Measurements from ENCODE around the gene PIKFYVE.
"Not testable (repeated sequence)": the region's sequence is repeated elsewhere in the genome, so short reads cannot be mapped to it uniquely, and the experiment has no call there.

The PIKFYVE gene

GRCh38 chr2:208265801-208266552 lies at the start of gene PIKFYVE:
Gene PIKFYVE, plus strand, starts transcription at chr2:208266255. Its CDS starts 5,265 bp downstream, at chr2:208271520.
- H3K79me2 ChIP-seq (ENCODE audit: control insufficient read depth, insufficient read depth, low read length, unreplicated experiment) = peaks cover 41% of the 10 kb centered on the region

GRCh38 chr2:208221873-208222272 lies 44.2 kb upstream of the PIKFYVE start:
- not testable (repeated sequence) for H3K36me3 ChIP-seq (ENCODE audit: insufficient read depth, low read length); H3K27me3 ChIP-seq (ENCODE audit: insufficient read depth, low read length); H2AFZ ChIP-seq (ENCODE audit: low read length, unreplicated experiment); H3K4me1 ChIP-seq (ENCODE audit: control insufficient read depth, insufficient read depth, low read length, unreplicated experiment); H3K27ac ChIP-seq (ENCODE audit: low read depth, low read length); H3K79me2 ChIP-seq (ENCODE audit: control insufficient read depth, insufficient read depth, low read length, unreplicated experiment); H3K4me3 ChIP-seq (ENCODE audit: low read depth, low read length)

More at GRCh38 chr2:208265801-208266552, at the start of gene PIKFYVE:
- Histone ChIP-seq H3K4me3 (ENCODE audit: low read depth, low read length) (peak within 1 kb of the TSS; percentile 87), H2AFZ (ENCODE audit: low read length, unreplicated experiment) (peak within 1 kb of the TSS; percentile 92), H3K4me1 (ENCODE audit: control insufficient read depth, insufficient read depth, low read length, unreplicated experiment) (peaks cover 16% of the 10 kb centered on the region), H3K36me3 (ENCODE audit: insufficient read depth, low read length) (no peaks in the 10 kb centered on the region), H3K27ac (ENCODE audit: low read depth, low read length) (peak within 1 kb of the TSS; percentile 69), H3K27me3 (ENCODE audit: insufficient read depth, low read length) (no peaks in the 10 kb centered on the region)

GRCh38 chr2:208222351-208222750 lies 43.7 kb upstream of the PIKFYVE start:
- peaks cover 3% of the 10 kb centered on the region for H3K4me1 ChIP-seq (ENCODE audit: control insufficient read depth, insufficient read depth, low read length, unreplicated experiment)
- H2AFZ ChIP-seq (ENCODE audit: low read length, unreplicated experiment) = no peak overlapping the region
- H3K27me3 ChIP-seq (ENCODE audit: insufficient read depth, low read length) = no peaks in the 10 kb centered on the region
- no peak overlapping the region for H3K27ac ChIP-seq (ENCODE audit: low read depth, low read length)
- H3K4me3 ChIP-seq (ENCODE audit: low read depth, low read length) = no peak overlapping the region
- no peaks in the 10 kb centered on the region for H3K79me2 ChIP-seq (ENCODE audit: control insufficient read depth, insufficient read depth, low read length, unreplicated experiment)
- H3K36me3 ChIP-seq (ENCODE audit: insufficient read depth, low read length) = no peaks in the 10 kb centered on the region

GRCh38 chr2:208224802-208225201 lies 41.3 kb upstream of the PIKFYVE start:
- peaks cover 3% of the 10 kb centered on the region for H3K4me1 ChIP-seq (ENCODE audit: control insufficient read depth, insufficient read depth, low read length, unreplicated experiment)
- H2AFZ ChIP-seq (ENCODE audit: low read length, unreplicated experiment) = no peak overlapping the region
- no peak overlapping the region for H3K4me3 ChIP-seq (ENCODE audit: low read depth, low read length)
- no peaks in the 10 kb centered on the region for H3K36me3 ChIP-seq (ENCODE audit: insufficient read depth, low read length)
- H3K79me2 ChIP-seq (ENCODE audit: control insufficient read depth, insufficient read depth, low read length, unreplicated experiment) = no peaks in the 10 kb centered on the region
- no peak overlapping the region for H3K27ac ChIP-seq (ENCODE audit: low read depth, low read length)
- H3K27me3 ChIP-seq (ENCODE audit: insufficient read depth, low read length) = no peaks in the 10 kb centered on the region

- Histone ChIP-seq H3K4me3 (ENCODE audit: low read depth, low read length) (no peak overlapping the region), H3K27ac (ENCODE audit: low read depth, low read length) (no peak overlapping the region), H3K4me1 (ENCODE audit: control insufficient read depth, insufficient read depth, low read length, unreplicated experiment) (peaks cover 3% of the 10 kb centered on the region), H3K27me3 (ENCODE audit: insufficient read depth, low read length) (no peaks in the 10 kb centered on the region), H3K36me3 (ENCODE audit: insufficient read depth, low read length) (no peaks in the 10 kb centered on the region), H2AFZ (ENCODE audit: low read length, unreplicated experiment) (no peak overlapping the region), H3K79me2 (ENCODE audit: control insufficient read depth, insufficient read depth, low read length, unreplicated experiment) (no peaks in the 10 kb centered on the region)
Observed at GRCh38 chr2:208227581-208228232, 38.3 kb upstream of the PIKFYVE start.

- Histone ChIP-seq H3K36me3 (ENCODE audit: insufficient read depth, low read length) (no peaks in the 10 kb centered on the region), H3K27me3 (ENCODE audit: insufficient read depth, low read length) (no peaks in the 10 kb centered on the region), H2AFZ (ENCODE audit: low read length, unreplicated experiment) (no peak overlapping the region), H3K4me1 (ENCODE audit: control insufficient read depth, insufficient read depth, low read length, unreplicated experiment) (peaks cover 3% of the 10 kb centered on the region), H3K27ac (ENCODE audit: low read depth, low read length) (no peak overlapping the region), H3K79me2 (ENCODE audit: control insufficient read depth, insufficient read depth, low read length, unreplicated experiment) (no peaks in the 10 kb centered on the region), H3K4me3 (ENCODE audit: low read depth, low read length) (no peak overlapping the region)
Observed at GRCh38 chr2:208228476-208228875, 37.6 kb upstream of the PIKFYVE start.

GRCh38 chr2:208234786-208235185 lies 31.3 kb upstream of the PIKFYVE start:
- H3K4me1 ChIP-seq (ENCODE audit: control insufficient read depth, insufficient read depth, low read length, unreplicated experiment) = no peaks in the 10 kb centered on the region
- H3K36me3 ChIP-seq (ENCODE audit: insufficient read depth, low read length) = peaks cover 8% of the 10 kb centered on the region
- no peak overlapping the region for H3K27ac ChIP-seq (ENCODE audit: low read depth, low read length)
- no peak overlapping the region for H2AFZ ChIP-seq (ENCODE audit: low read length, unreplicated experiment)
- no peaks in the 10 kb centered on the region for H3K27me3 ChIP-seq (ENCODE audit: insufficient read depth, low read length)
- no peak overlapping the region for H3K4me3 ChIP-seq (ENCODE audit: low read depth, low read length)
- H3K79me2 ChIP-seq (ENCODE audit: control insufficient read depth, insufficient read depth, low read length, unreplicated experiment) = no peaks in the 10 kb centered on the region

GRCh38 chr2:208235860-208236259 lies 30.2 kb upstream of the PIKFYVE start:
- H3K79me2 ChIP-seq (ENCODE audit: control insufficient read depth, insufficient read depth, low read length, unreplicated experiment) = no peaks in the 10 kb centered on the region
- H3K4me1 ChIP-seq (ENCODE audit: control insufficient read depth, insufficient read depth, low read length, unreplicated experiment) = no peaks in the 10 kb centered on the region
- peaks cover 8% of the 10 kb centered on the region for H3K36me3 ChIP-seq (ENCODE audit: insufficient read depth, low read length)
- H3K27me3 ChIP-seq (ENCODE audit: insufficient read depth, low read length) = no peaks in the 10 kb centered on the region
- H3K27ac ChIP-seq (ENCODE audit: low read depth, low read length) = no peak overlapping the region
- no peak overlapping the region for H2AFZ ChIP-seq (ENCODE audit: low read length, unreplicated experiment)
- H3K4me3 ChIP-seq (ENCODE audit: low read depth, low read length) = no peak overlapping the region

- Histone ChIP-seq H3K79me2 (ENCODE audit: control insufficient read depth, insufficient read depth, low read length, unreplicated experiment) (no peaks in the 10 kb centered on the region), H3K36me3 (ENCODE audit: insufficient read depth, low read length) (peaks cover 8% of the 10 kb centered on the region), H3K4me1 (ENCODE audit: control insufficient read depth, insufficient read depth, low read length, unreplicated experiment) (no peaks in the 10 kb centered on the region), H3K4me3 (ENCODE audit: low read depth, low read length) (no peak overlapping the region), H3K27me3 (ENCODE audit: insufficient read depth, low read length) (no peaks in the 10 kb centered on the region), H2AFZ (ENCODE audit: low read length, unreplicated experiment) (no peak overlapping the region), H3K27ac (ENCODE audit: low read depth, low read length) (no peak overlapping the region)
Observed at GRCh38 chr2:208239770-208240493, 26.1 kb upstream of the PIKFYVE start.

- no peaks in the 10 kb centered on the region for H3K27me3 ChIP-seq (ENCODE audit: insufficient read depth, low read length)
- H3K36me3 ChIP-seq (ENCODE audit: insufficient read depth, low read length) = peaks cover 8% of the 10 kb centered on the region
- H3K4me3 ChIP-seq (ENCODE audit: low read depth, low read length) = no peak overlapping the region
- no peak overlapping the region for H2AFZ ChIP-seq (ENCODE audit: low read length, unreplicated experiment)
- no peak overlapping the region for H3K27ac ChIP-seq (ENCODE audit: low read depth, low read length)
- H3K79me2 ChIP-seq (ENCODE audit: control insufficient read depth, insufficient read depth, low read length, unreplicated experiment) = no peaks in the 10 kb centered on the region
- no peaks in the 10 kb centered on the region for H3K4me1 ChIP-seq (ENCODE audit: control insufficient read depth, insufficient read depth, low read length, unreplicated experiment)
Observed at GRCh38 chr2:208240619-208241209, 25.3 kb upstream of the PIKFYVE start.

Data from ACC112 (cell line).